Activated T-helper 2 cell treated with anti-CD3 and anti-CD28 coated beads, Interferon-gamma antibody, Interleukin-2, Interleukin-4, amounts not matched to agents 10 μg/mL and 5 μg/mL and 100 μg/mL, durations not matched to agents 14 hours and 24 hours and 36 hours (primary cell): ENCODE results near the gene TAP2. TPM values are rescaled to one million over a fixed set of nuclear protein-coding genes. Genes with fewer than 3 reads are reported as not detected.

Experiments
- DNase-seq: peaks from one replicate; pipeline ENCODE4 v3.0.0; 2021; ENCODE audit warnings: low spot score
- H3K27ac Mint-ChIP-seq: one replicate; pipeline ENCODE4 v1.8.0; 2021; ENCODE audit warnings: mixed read lengths
- H3K27me3 Mint-ChIP-seq: one replicate; pipeline ENCODE4 v1.8.0; 2021; ENCODE audit warnings: low read depth, mixed read lengths
- H3K36me3 Mint-ChIP-seq: one replicate; pipeline ENCODE4 v1.8.0; 2021; ENCODE audit warnings: low read depth, mixed read lengths
- H3K4me1 Mint-ChIP-seq: one replicate; pipeline ENCODE4 v1.8.0; 2021; ENCODE audit warnings: low read depth, mixed read lengths
- H3K4me3 Mint-ChIP-seq: one replicate; pipeline ENCODE4 v1.8.0; 2021; ENCODE audit warnings: low read depth, mild to moderate bottlenecking, moderate library complexity, mixed read lengths
- H3K9me3 Mint-ChIP-seq: one replicate; pipeline ENCODE4 v1.8.0; 2021; ENCODE audit warnings: mixed read lengths
- intact Hi-C: fragments of 100-400 bp; cut with micrococcal nuclease; formaldehyde crosslinking; loops from one replicate; pipeline ENCODE4 v1.15.1; 2023
- total RNA-seq: library from RNA; stranded (reverse); gene quantifications from 2 replicates; pipeline ENCODE4 v1.2.3, GENCODE V29; 2022

Gene TAP2
- total RNA-seq, 1 donor from 2014 or later = 142 TPM

DNA sequence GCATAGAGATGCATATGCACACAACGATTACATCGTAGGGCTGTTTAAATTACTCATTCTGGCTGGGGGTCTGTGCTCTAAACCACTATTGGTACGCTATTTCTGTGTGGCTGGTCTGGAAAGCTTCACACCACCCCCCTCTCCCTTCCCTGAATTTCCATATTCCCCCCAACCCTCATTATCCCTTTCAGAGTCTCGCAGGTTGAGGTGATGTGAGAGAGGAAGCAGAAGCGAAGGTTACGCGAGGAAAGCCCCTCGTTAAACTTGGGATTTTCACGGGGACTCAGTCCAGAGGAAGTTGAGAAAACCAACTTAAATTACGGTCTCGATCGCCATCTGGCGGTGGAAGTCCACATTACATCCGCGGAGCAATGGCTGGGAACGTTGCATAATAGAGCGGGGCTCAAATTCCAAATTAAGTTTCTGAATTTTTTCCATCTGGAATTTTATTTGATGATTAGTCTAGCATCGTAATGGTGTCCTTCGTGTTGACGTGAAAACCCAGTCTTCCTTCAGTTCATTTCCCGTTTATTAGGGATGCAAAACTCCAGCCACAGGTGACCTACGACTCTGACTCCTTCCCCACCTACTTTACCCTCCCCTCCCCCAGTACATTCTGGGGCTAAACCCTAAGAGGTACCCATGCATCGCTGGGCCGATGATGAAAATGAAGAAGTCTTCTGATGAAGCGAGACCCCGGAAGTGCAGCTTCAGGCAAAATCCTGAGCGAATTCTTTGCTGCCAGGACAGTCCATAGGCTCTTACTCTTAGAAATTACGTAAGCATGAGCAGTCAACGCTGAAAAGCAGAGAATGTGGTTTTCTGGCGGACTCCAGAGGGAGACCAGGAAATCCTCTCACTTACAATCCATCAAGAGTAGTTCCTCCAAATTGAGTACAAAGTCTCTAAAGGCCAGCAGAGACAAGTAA lies 41.4 kb downstream of the TAP2 start:
- peak overlapping the region; percentile 22 for H3K4me3 Mint-ChIP-seq
- peaks cover 17% of the 10 kb centered on the region for H3K4me1 Mint-ChIP-seq
- H3K27me3 Mint-ChIP-seq = peaks cover 55% of the 10 kb centered on the region

DNA sequence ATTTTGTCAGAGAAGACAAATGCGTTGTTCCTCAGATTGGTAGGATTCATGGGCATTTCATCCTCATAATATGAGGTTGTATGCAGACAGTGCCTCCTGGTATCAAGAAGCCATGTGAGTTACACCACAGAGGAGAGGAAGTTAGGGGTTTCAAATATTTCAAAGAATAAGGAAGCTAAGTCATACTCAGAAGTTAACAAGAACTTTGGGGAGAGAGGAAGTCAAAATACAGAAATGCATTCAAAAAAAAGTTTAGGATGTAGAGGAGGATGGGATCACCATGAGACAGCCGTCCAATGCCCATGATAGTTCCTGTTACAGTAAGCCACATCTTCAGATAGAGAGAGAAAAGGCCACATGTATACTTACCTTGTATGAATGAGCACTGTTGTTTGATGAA lies 44.0 kb downstream of the TAP2 start:
- Mint-ChIP-seq H3K4me1 (peaks cover 17% of the 10 kb centered on the region), H3K9me3 (peaks cover 8% of the 10 kb centered on the region), H3K27me3 (peaks cover 51% of the 10 kb centered on the region), H3K4me3 (no peak overlapping the region), H3K36me3 (no peaks in the 10 kb centered on the region), H3K27ac (no peak overlapping the region)
- intact Hi-C loops = loop anchor here (10.0 kb wide), 1 partner anchor 540 kb away; no protein-coding TSS in a partner anchor
- DNase-seq = no peak

More for the DNA sequence above, 41.4 kb downstream of the TAP2 start:
- H3K27ac Mint-ChIP-seq = no peak overlapping the region
- intact Hi-C loops = loop anchor here (1.0 to 10.0 kb wide), 3 partner anchors 110 to 542 kb away; no protein-coding TSS in a partner anchor
- DNase-seq = peak; percentile 54
- H3K36me3 Mint-ChIP-seq = no peaks in the 10 kb centered on the region
- peaks cover 8% of the 10 kb centered on the region for H3K9me3 Mint-ChIP-seq

DNA sequence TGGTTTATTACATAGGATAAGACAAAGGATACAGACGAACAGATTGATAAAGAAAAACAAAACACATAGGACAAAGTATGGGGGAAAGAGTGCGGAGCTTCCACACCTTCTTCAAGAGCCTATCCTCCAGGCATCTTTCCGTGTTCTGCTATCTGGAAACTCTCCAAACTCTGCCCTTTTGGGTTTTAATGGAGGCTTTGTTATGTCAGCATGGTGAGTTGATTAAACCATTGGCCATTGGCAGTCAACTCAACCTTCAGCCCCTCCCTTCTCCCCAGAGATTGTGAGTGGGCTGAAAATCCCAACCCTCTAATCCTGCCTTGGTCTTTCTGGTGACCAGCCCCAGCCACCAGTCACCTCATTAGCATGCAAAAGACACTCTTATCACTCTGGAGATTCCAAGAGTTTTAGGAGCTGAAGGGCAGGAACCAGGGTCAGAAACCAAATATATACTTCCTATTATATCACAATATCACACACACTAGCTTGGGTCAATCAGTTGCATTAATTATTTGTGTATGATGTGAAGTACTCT lies 45.6 kb downstream of the TAP2 start:
- Mint-ChIP-seq H3K27me3 (peaks cover 50% of the 10 kb centered on the region), H3K4me1 (peaks cover 17% of the 10 kb centered on the region), H3K9me3 (no peaks in the 10 kb centered on the region), H3K4me3 (no peak overlapping the region), H3K36me3 (no peaks in the 10 kb centered on the region), H3K27ac (no peak overlapping the region)
- intact Hi-C loops = loop anchor here (10.0 kb wide), 1 partner anchor 538 kb away; no protein-coding TSS in a partner anchor
- no peak for DNase-seq

DNA sequence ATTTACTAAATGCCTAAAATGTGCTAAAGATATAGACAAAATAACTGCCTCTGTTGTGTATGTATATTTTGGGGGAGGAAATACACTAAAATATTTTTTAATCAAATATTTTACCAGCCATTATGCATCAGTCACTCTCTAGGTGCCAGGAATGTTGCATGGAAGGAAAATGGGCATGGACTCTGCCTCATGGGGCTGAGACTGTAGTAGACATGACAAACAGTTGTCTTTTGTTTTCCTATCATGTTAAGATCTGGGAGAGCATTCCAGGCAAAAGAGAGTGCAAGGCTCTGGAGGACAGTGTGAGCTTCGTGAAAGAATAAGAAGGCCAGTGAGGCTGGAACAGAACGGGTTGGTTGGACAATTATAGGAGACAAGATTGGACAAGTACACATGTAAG lies 48.2 kb downstream of the TAP2 start:
- Mint-ChIP-seq H3K36me3 (no peaks in the 10 kb centered on the region), H3K4me1 (peaks cover 13% of the 10 kb centered on the region), H3K27me3 (peaks cover 60% of the 10 kb centered on the region), H3K9me3 (no peaks in the 10 kb centered on the region), H3K27ac (no peak overlapping the region), H3K4me3 (no peak overlapping the region)
- DNase-seq = no peak
- intact Hi-C loops = loop anchor here (10.0 kb wide), 1 partner anchor 536 kb away; no protein-coding TSS in a partner anchor

Other genes with a start within 250 kb of the TAP2 start
- 22.9 and 27.2 TPM in 2 replicates for gene HLA-DRB1, start 248.9 kb downstream of the TAP2 start, total RNA-seq
- gene HLA-DQA1, start 201.3 kb downstream of the TAP2 start, total RNA-seq = 5.0 and 6.3 TPM in 2 replicates
- gene HLA-DQB1, start 172.1 kb downstream of the TAP2 start, total RNA-seq = 1.6 and 2.7 TPM in 2 replicates
- gene HLA-DQA2, start 97.3 kb downstream of the TAP2 start, total RNA-seq = 1.0 and 1.7 TPM in 2 replicates
- gene HLA-DQB2, start 75.2 kb downstream of the TAP2 start, total RNA-seq = 0.25 and 0.30 TPM in 2 replicates
- gene HLA-DOB, start 21.7 kb downstream of the TAP2 start, total RNA-seq = 3.1 and 3.6 TPM in 2 replicates
- 352 and 368 TPM in 2 replicates for gene PSMB8, start 5.3 kb upstream of the TAP2 start, total RNA-seq
- 276 and 278 TPM in 2 replicates for gene TAP1, start 15.0 kb upstream of the TAP2 start, total RNA-seq
- gene PSMB9, start 15.5 kb upstream of the TAP2 start, total RNA-seq = 262 and 265 TPM in 2 replicates
- gene HLA-DMB, start 102.3 kb upstream of the TAP2 start, total RNA-seq = 1.3 and 1.4 TPM in 2 replicates
- 15.9 and 19.0 TPM in 2 replicates for gene HLA-DMA, start 114.4 kb upstream of the TAP2 start, total RNA-seq
- gene BRD2, start 129.9 kb upstream of the TAP2 start, total RNA-seq = 295 and 306 TPM in 2 replicates
- 0.28 and 0.37 TPM in 2 replicates for gene HLA-DOA, start 170.9 kb upstream of the TAP2 start, total RNA-seq
- gene HLA-DPA1, start 234.9 kb upstream of the TAP2 start, total RNA-seq = 57.1 and 58.9 TPM in 2 replicates
- gene HLA-DPB1, start 237.3 kb upstream of the TAP2 start, total RNA-seq = 11.8 and 12.6 TPM in 2 replicates